Upper lobe of right lung (tissue), 1 donor: ENCODE measurements around the gene CFHR4. TPM values are rescaled to one million over a fixed set of nuclear protein-coding genes. Genes with fewer than 3 reads are reported as not detected.
"Not testable (repeated sequence)": the region's sequence is repeated elsewhere in the genome, so short reads cannot be mapped to it uniquely, and the experiment has no call there.

Source experiments
- ATAC-seq: fragments of 200-7000 bp; cut with Tn5 transposase; one replicate; pipeline ENCODE4 v1.9.1; 2020; ENCODE audit warnings: mild to moderate bottlenecking, moderate library complexity
- DNase-seq: peaks from one replicate; pipeline ENCODE4 v3.0.0-alpha.2; 2020
- H3K27ac ChIP-seq: fragments of 200-600 bp; one replicate; pipeline ENCODE4 v1.8.0; 2022
- H3K27me3 ChIP-seq: fragments of 200-600 bp; one replicate; pipeline ENCODE4 v1.8.0; 2022; ENCODE audit warnings: mild to moderate bottlenecking
- H3K36me3 ChIP-seq: fragments of 200-600 bp; one replicate; pipeline ENCODE4 v1.8.0; 2022
- H3K4me1 ChIP-seq: fragments of 200-600 bp; one replicate; pipeline ENCODE4 v1.8.0; 2022
- H3K4me3 ChIP-seq: fragments of 200-600 bp; one replicate; pipeline ENCODE4 v1.8.0; 2022; ENCODE audit warnings: mild to moderate bottlenecking
- H3K9me3 ChIP-seq: fragments of 200-600 bp; one replicate; pipeline ENCODE4 v1.8.0; 2022
- intact Hi-C: fragments of 100-400 bp; cut with DNase I; formaldehyde crosslinking; loops from one replicate; pipeline ENCODE4 v1.11.0; 2022
- total RNA-seq: library from RNA; stranded (reverse); fragmentation: NEBNext Ultra II Directional; extraction: Animal tissue kit (Norgen Biotek cat#: 25700); gene quantifications from one replicate; pipeline ENCODE4 v1.2.1, GENCODE V29; 2021
- TF ChIP-seq, protein P1 (sequence below): fragments of 200-600 bp; IDR thresholded peaks from one replicate; pipeline ENCODE4 v1.8.0; 2022; ENCODE audit warnings: antibody characterized with exemption
- donor health status: DM: no; HTN: yes; CAD: no; lungs with severe emphysema.

CFHR4 gene
- total RNA-seq, 1 donor from 2014 or later, result not detected

DNA sequence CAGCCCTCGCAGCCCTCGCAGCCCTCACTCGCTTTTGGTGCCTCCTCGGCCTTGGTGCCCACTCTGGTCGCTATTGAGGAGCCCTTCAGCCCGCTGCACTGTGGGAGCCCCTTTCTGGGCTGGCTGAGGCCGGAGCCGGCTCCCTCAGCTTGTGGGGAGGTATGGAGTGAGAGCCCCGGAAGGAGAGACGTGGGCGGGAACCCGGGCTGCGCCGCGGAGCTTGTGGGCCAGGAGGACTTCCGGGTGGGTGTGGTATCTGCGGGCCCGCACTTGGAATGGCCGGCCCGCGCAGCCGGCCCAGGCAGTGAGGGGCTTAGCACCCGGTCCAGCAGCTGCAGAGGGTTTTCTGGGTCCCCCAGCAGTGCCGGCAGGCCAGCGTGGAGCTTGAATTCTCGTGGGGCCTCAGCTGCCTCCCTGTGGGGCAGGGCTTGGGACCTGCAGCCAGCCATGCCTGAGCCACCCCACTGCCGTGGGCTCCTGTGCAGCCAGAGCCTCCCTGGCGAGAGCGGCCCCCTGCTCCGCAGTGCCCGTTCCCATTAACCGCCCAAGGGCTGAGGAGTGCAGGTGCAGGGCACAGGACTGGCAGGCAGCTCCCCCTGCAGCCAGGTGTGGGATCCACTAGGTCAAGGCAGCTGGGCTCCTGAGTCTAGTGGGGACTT, 45.8 kb downstream of the CFHR4 start:
- Histone ChIP-seq H3K4me1 (no peaks in the 10 kb centered on the region), H3K36me3 (no peaks in the 10 kb centered on the region), H3K27ac (no peak overlapping the region), H3K27me3 (no peaks in the 10 kb centered on the region), H3K4me3 (no peak overlapping the region), H3K9me3 (no peaks in the 10 kb centered on the region)
- ATAC-seq (peak; percentile 40), DNase-seq (no peak)
- TF ChIP-seq, protein P1, sequence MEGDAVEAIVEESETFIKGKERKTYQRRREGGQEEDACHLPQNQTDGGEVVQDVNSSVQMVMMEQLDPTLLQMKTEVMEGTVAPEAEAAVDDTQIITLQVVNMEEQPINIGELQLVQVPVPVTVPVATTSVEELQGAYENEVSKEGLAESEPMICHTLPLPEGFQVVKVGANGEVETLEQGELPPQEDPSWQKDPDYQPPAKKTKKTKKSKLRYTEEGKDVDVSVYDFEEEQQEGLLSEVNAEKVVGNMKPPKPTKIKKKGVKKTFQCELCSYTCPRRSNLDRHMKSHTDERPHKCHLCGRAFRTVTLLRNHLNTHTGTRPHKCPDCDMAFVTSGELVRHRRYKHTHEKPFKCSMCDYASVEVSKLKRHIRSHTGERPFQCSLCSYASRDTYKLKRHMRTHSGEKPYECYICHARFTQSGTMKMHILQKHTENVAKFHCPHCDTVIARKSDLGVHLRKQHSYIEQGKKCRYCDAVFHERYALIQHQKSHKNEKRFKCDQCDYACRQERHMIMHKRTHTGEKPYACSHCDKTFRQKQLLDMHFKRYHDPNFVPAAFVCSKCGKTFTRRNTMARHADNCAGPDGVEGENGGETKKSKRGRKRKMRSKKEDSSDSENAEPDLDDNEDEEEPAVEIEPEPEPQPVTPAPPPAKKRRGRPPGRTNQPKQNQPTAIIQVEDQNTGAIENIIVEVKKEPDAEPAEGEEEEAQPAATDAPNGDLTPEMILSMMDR, result no peak
- intact Hi-C loops, result no loop called here

DNA sequence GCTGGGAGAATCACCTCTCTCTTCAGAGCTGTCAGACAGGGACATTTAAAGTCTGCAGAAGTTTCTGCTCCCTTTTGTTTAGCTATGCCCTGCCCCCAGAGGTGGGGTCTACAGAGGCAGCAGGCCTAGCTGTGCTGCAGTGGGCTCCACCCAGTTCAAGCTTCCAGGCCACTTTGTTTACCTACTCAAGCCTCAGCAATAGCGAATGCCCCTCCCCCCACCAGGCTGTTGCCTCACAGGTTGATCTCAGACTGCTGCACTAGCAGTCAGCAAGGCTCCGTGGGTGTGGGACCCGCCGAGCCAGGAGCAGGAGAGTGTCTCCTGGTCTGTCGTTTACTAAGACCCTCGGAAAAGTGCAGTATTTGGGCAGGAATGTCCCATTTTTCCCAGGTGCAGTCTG, 53.6 kb downstream of the CFHR4 start:
- ATAC-seq, intact Hi-C loops, H3K4me3 ChIP-seq, H3K27me3 ChIP-seq, H3K27ac ChIP-seq, H3K36me3 ChIP-seq, H3K9me3 ChIP-seq, H3K4me1 ChIP-seq: not testable (repeated sequence)
- peak; percentile 66 for DNase-seq

DNA sequence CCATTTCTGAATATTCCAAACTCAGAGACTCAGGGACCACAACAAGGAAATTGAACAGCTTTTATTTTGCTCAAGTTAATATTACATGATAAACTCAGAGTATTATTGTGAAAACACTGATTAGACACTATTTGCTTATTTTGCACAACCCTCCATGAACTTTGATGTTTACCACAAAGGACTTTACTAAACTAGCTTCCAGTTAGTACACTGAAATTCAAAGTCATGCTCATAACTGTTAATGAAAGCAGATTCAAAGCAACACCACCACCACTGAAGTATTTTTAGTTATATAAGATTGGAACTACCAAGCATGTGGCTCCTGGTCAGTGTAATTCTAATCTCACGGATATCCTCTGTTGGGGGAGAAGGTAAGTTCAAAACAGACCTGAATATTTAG, 55.7 kb downstream of the CFHR4 start, which contains the start of gene CFHR2:
Gene CFHR2, plus strand, starts transcription at position 171 of the 400 bp plus-strand sequence. Its CDS starts 143 bp downstream, at position 314.
- H3K4me1 ChIP-seq, intact Hi-C loops, H3K27me3 ChIP-seq, H3K36me3 ChIP-seq, H3K4me3 ChIP-seq, H3K9me3 ChIP-seq, H3K27ac ChIP-seq, DNase-seq, ATAC-seq: not testable (repeated sequence)

DNA sequence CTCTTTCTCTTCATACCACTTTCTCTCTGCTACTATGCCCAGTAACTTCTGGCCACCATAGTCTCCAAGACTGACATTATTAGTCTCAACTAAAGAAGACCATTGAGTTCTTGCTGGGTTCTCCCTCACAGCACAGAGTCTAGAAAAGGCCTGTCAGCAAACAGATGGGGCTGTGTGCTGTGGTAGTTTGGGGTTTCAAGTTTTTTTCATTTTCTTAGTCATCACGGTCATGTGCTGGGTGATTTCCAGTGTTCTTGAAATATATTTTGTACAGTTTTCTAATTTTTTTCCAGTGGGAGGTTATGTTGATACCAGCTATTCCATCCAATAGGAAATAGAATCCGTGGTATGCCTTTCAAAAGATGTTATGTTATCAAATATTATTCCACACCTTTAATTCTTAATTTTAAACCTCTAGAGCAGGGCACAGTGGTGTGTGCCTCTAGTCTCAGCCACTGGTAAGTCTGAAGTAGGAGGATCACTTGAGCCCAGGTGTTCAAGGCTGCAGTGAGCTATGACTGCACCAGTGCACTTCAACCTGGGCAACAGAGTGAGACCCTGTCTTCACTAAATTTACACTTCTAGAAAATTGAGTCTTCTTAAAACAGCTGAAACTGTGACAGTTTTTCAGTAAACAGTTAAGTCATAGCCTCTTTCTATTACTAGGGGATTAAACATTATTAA, 64.0 kb downstream of the CFHR4 start:
- no peak for ATAC-seq
- H3K27ac ChIP-seq, result no peak overlapping the region
- H3K4me3 ChIP-seq, result no peak overlapping the region
- no peaks in the 10 kb centered on the region for H3K9me3 ChIP-seq
- H3K4me1 ChIP-seq, result no peaks in the 10 kb centered on the region
- intact Hi-C loops, result no loop called here
- H3K36me3 ChIP-seq, result no peaks in the 10 kb centered on the region
- H3K27me3 ChIP-seq, result no peaks in the 10 kb centered on the region
- TF ChIP-seq, protein P1, result no peak
- DNase-seq, result no peak

DNA sequence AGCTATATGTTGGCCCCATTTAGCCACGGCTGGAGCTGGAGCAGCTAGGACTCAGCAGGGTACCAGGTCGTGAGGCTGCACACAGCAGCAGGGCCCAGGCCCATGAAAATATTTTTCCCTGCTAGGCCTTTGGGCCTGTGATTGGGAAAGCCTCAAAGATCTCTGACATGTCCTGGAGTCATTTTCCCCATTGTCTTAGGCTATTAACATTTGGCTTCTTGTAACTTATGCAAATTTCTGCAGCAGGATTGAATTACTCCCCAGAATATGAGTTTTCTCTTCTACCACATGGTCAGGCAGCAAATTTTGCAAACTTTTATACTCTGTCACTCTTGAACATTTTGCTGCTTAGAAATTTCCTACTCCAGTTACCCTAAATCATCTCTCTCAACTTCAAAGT, 66.9 kb downstream of the CFHR4 start:
- Histone ChIP-seq H3K9me3 (no peaks in the 10 kb centered on the region), H3K27ac (no peak overlapping the region), H3K4me3 (no peak overlapping the region), H3K4me1 (no peaks in the 10 kb centered on the region), H3K27me3 (no peaks in the 10 kb centered on the region), H3K36me3 (no peaks in the 10 kb centered on the region)
- ATAC-seq (peak; percentile 21), DNase-seq (no peak)
- TF ChIP-seq, protein P1, result no peak
- intact Hi-C loops, result no loop called here

DNA sequence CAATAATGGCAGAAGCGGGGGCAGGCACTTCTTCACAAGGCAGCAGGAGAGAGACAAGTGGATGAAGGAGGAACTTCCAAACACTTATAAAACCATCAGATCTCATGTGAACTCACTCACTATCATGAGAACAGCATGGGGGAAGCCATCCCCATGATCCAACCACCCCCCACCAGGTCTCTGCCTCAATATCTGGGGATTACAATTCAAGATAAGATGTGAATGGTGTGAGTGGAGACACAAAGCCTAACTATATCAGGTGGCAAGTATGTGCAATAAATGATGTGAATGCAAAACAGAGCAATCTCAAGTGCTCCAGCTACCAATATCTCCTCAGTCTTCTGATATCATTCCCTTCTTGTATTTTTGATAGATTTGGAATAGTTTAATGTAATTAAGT, 68.1 kb downstream of the CFHR4 start:
- no peak for DNase-seq
- no peaks in the 10 kb centered on the region for H3K27me3 ChIP-seq
- intact Hi-C loops, result no loop called here
- no peak for ATAC-seq
- no peak overlapping the region for H3K4me3 ChIP-seq
- no peaks in the 10 kb centered on the region for H3K4me1 ChIP-seq
- H3K9me3 ChIP-seq, result no peaks in the 10 kb centered on the region
- TF ChIP-seq, protein P1, result no peak
- H3K36me3 ChIP-seq, result no peaks in the 10 kb centered on the region
- H3K27ac ChIP-seq, result no peak overlapping the region
